ENCODE data around the gene DACT2.
"Not testable (repeated sequence)": the region's sequence is repeated elsewhere in the genome, so short reads cannot be mapped to it uniquely, and the experiment has no call there.

Gene DACT2

GRCh38 chr6:168363811-168364792 is 44.5 kb upstream of the DACT2 start:
- H3K4me3 ChIP-seq (ENCODE audit: low read depth in 1 of 5, low read length in 5 of 5): no peak overlapping the region
- H3K9me3 ChIP-seq (ENCODE audit: control insufficient read depth in 5 of 5, low read length in 5 of 5): peaks cover 0 to 8% (median 6%) of the 10 kb centered on the region in 5 donors
- H3K9ac ChIP-seq (ENCODE audit: low read length in 5 of 5): no peak overlapping the region
- peaks cover 0 to 2% (median 0%) of the 10 kb centered on the region in 5 donors for H3K4me1 ChIP-seq (ENCODE audit: control insufficient read depth in 5 of 5, insufficient read depth in 5 of 5, low read length in 5 of 5)
- H3K27me3 ChIP-seq (ENCODE audit: control insufficient read depth in 5 of 5, insufficient read depth in 4 of 5, low read length in 5 of 5): peaks cover 0 to 5% (median 3%) of the 10 kb centered on the region in 5 donors
- no peaks in the 10 kb centered on the region for H3K36me3 ChIP-seq (ENCODE audit: control insufficient read depth in 5 of 5, insufficient read depth in 5 of 5, low read length in 5 of 5)
- no peak overlapping the region for H3K27ac ChIP-seq (ENCODE audit: low read depth, low read length)

GRCh38 chr6:168363302-168363701 is 43.7 kb upstream of the DACT2 start:
- H3K9ac ChIP-seq (ENCODE audit: low read length in 5 of 5): no peak overlapping the region
- H3K4me1 ChIP-seq (ENCODE audit: control insufficient read depth in 5 of 5, insufficient read depth in 5 of 5, low read length in 5 of 5): peaks cover 0 to 2% (median 0%) of the 10 kb centered on the region in 5 donors
- H3K36me3 ChIP-seq (ENCODE audit: control insufficient read depth in 5 of 5, insufficient read depth in 5 of 5, low read length in 5 of 5): no peaks in the 10 kb centered on the region
- H3K4me3 ChIP-seq (ENCODE audit: low read depth in 1 of 5, low read length in 5 of 5): no peak overlapping the region
- H3K27ac ChIP-seq (ENCODE audit: low read depth, low read length): no peak overlapping the region
- peaks cover 0 to 5% (median 3%) of the 10 kb centered on the region in 5 donors for H3K27me3 ChIP-seq (ENCODE audit: control insufficient read depth in 5 of 5, insufficient read depth in 4 of 5, low read length in 5 of 5)
- H3K9me3 ChIP-seq (ENCODE audit: control insufficient read depth in 5 of 5, low read length in 5 of 5): peaks cover 0 to 8% (median 6%) of the 10 kb centered on the region in 5 donors

- Histone ChIP-seq H3K4me3 (ENCODE audit: low read depth in 1 of 5, low read length in 5 of 5) (no peak overlapping the region), H3K9me3 (ENCODE audit: control insufficient read depth in 5 of 5, low read length in 5 of 5) (peaks cover 0 to 8% (median 6%) of the 10 kb centered on the region in 5 donors), H3K4me1 (ENCODE audit: control insufficient read depth in 5 of 5, insufficient read depth in 5 of 5, low read length in 5 of 5) (no peaks in the 10 kb centered on the region), H3K27me3 (ENCODE audit: control insufficient read depth in 5 of 5, insufficient read depth in 4 of 5, low read length in 5 of 5) (peaks cover 0 to 5% (median 3%) of the 10 kb centered on the region in 5 donors), H3K27ac (ENCODE audit: low read depth, low read length) (no peak overlapping the region), H3K36me3 (ENCODE audit: control insufficient read depth in 5 of 5, insufficient read depth in 5 of 5, low read length in 5 of 5) (no peaks in the 10 kb centered on the region), H3K9ac (ENCODE audit: low read length in 5 of 5) (no peak overlapping the region)
These were observed 42.9 kb upstream of the DACT2 start for GRCh38 chr6:168362276-168362990.

GRCh38 chr6:168361766-168362165 is 42.2 kb upstream of the DACT2 start:
- Histone ChIP-seq H3K9me3 (ENCODE audit: control insufficient read depth in 5 of 5, low read length in 5 of 5) (peaks cover 0 to 8% (median 6%) of the 10 kb centered on the region in 5 donors), H3K27ac (ENCODE audit: low read depth, low read length) (no peak overlapping the region), H3K27me3 (ENCODE audit: control insufficient read depth in 5 of 5, insufficient read depth in 4 of 5, low read length in 5 of 5) (peaks cover 0 to 5% (median 3%) of the 10 kb centered on the region in 5 donors), H3K9ac (ENCODE audit: low read length in 5 of 5) (no peak overlapping the region), H3K36me3 (ENCODE audit: control insufficient read depth in 5 of 5, insufficient read depth in 5 of 5, low read length in 5 of 5) (no peaks in the 10 kb centered on the region), H3K4me3 (ENCODE audit: low read depth in 1 of 5, low read length in 5 of 5) (no peak overlapping the region), H3K4me1 (ENCODE audit: control insufficient read depth in 5 of 5, insufficient read depth in 5 of 5, low read length in 5 of 5) (no peaks in the 10 kb centered on the region)

- Histone ChIP-seq H3K36me3 (ENCODE audit: control insufficient read depth in 5 of 5, insufficient read depth in 5 of 5, low read length in 5 of 5) (no peaks in the 10 kb centered on the region), H3K27ac (ENCODE audit: low read depth, low read length) (no peak overlapping the region), H3K4me1 (ENCODE audit: control insufficient read depth in 5 of 5, insufficient read depth in 5 of 5, low read length in 5 of 5) (peaks cover 0 to 5% (median 0%) of the 10 kb centered on the region in 5 donors), H3K27me3 (ENCODE audit: control insufficient read depth in 5 of 5, insufficient read depth in 4 of 5, low read length in 5 of 5) (peaks cover 5 to 10% (median 7%) of the 10 kb centered on the region in 5 donors), H3K9ac (ENCODE audit: low read length in 5 of 5) (no peak overlapping the region), H3K9me3 (ENCODE audit: control insufficient read depth in 5 of 5, low read length in 5 of 5) (peaks cover 0 to 8% (median 6%) of the 10 kb centered on the region in 5 donors), H3K4me3 (ENCODE audit: low read depth in 1 of 5, low read length in 5 of 5) (no peak overlapping the region)
These were observed 40.2 kb upstream of the DACT2 start for GRCh38 chr6:168359794-168360193.

- no peak overlapping the region for H3K4me3 ChIP-seq (ENCODE audit: low read depth in 1 of 5, low read length in 5 of 5)
- no peak overlapping the region for H3K9ac ChIP-seq (ENCODE audit: low read length in 5 of 5)
- peaks cover 0 to 8% (median 6%) of the 10 kb centered on the region in 5 donors for H3K9me3 ChIP-seq (ENCODE audit: control insufficient read depth in 5 of 5, low read length in 5 of 5)
- H3K27me3 ChIP-seq (ENCODE audit: control insufficient read depth in 5 of 5, insufficient read depth in 4 of 5, low read length in 5 of 5): peaks cover 5 to 13% (median 8%) of the 10 kb centered on the region in 5 donors
- H3K4me1 ChIP-seq (ENCODE audit: control insufficient read depth in 5 of 5, insufficient read depth in 5 of 5, low read length in 5 of 5): peaks cover 0 to 5% (median 0%) of the 10 kb centered on the region in 5 donors
- H3K36me3 ChIP-seq (ENCODE audit: control insufficient read depth in 5 of 5, insufficient read depth in 5 of 5, low read length in 5 of 5): no peaks in the 10 kb centered on the region
- no peak overlapping the region for H3K27ac ChIP-seq (ENCODE audit: low read depth, low read length)
These were observed 39.4 kb upstream of the DACT2 start for GRCh38 chr6:168358842-168359420.

GRCh38 chr6:168356872-168357271 is 37.3 kb upstream of the DACT2 start:
- not testable (repeated sequence) for H3K27ac ChIP-seq (ENCODE audit: low read depth, low read length); H3K4me3 ChIP-seq (ENCODE audit: low read depth in 1 of 5, low read length in 5 of 5); H3K4me1 ChIP-seq (ENCODE audit: control insufficient read depth in 5 of 5, insufficient read depth in 5 of 5, low read length in 5 of 5); H3K27me3 ChIP-seq (ENCODE audit: control insufficient read depth in 5 of 5, insufficient read depth in 4 of 5, low read length in 5 of 5); H3K9ac ChIP-seq (ENCODE audit: low read length in 5 of 5); H3K36me3 ChIP-seq (ENCODE audit: control insufficient read depth in 5 of 5, insufficient read depth in 5 of 5, low read length in 5 of 5)
- peaks cover 0 to 15% (median 8%) of the 10 kb centered on the region in 5 donors for H3K9me3 ChIP-seq (ENCODE audit: control insufficient read depth in 5 of 5, low read length in 5 of 5)

GRCh38 chr6:168355716-168356522 is 36.3 kb upstream of the DACT2 start:
- no peak overlapping the region for H3K27ac ChIP-seq (ENCODE audit: low read depth, low read length)
- no peak overlapping the region for H3K4me3 ChIP-seq (ENCODE audit: low read depth in 1 of 5, low read length in 5 of 5)
- peaks cover 0 to 5% (median 0%) of the 10 kb centered on the region in 5 donors for H3K4me1 ChIP-seq (ENCODE audit: control insufficient read depth in 5 of 5, insufficient read depth in 5 of 5, low read length in 5 of 5)
- peaks cover 0 to 8% (median 4%) of the 10 kb centered on the region in 5 donors for H3K9me3 ChIP-seq (ENCODE audit: control insufficient read depth in 5 of 5, low read length in 5 of 5)
- H3K27me3 ChIP-seq (ENCODE audit: control insufficient read depth in 5 of 5, insufficient read depth in 4 of 5, low read length in 5 of 5): peaks cover 5 to 8% (median 5%) of the 10 kb centered on the region in 5 donors
- no peaks in the 10 kb centered on the region for H3K36me3 ChIP-seq (ENCODE audit: control insufficient read depth in 5 of 5, insufficient read depth in 5 of 5, low read length in 5 of 5)
- H3K9ac ChIP-seq (ENCODE audit: low read length in 5 of 5): no peak overlapping the region

- H3K9me3 ChIP-seq (ENCODE audit: control insufficient read depth in 5 of 5, low read length in 5 of 5): peaks cover 0 to 8% (median 4%) of the 10 kb centered on the region in 5 donors
These were observed 34.8 kb upstream of the DACT2 start for GRCh38 chr6:168354338-168354737.

More at GRCh38 chr6:168354338-168354737, 34.8 kb upstream of the DACT2 start:
- Histone ChIP-seq H3K27ac (ENCODE audit: low read depth, low read length) (no peak overlapping the region), H3K36me3 (ENCODE audit: control insufficient read depth in 5 of 5, insufficient read depth in 5 of 5, low read length in 5 of 5) (no peaks in the 10 kb centered on the region), H3K4me1 (ENCODE audit: control insufficient read depth in 5 of 5, insufficient read depth in 5 of 5, low read length in 5 of 5) (peaks cover 0 to 5% (median 0%) of the 10 kb centered on the region in 5 donors), H3K4me3 (ENCODE audit: low read depth in 1 of 5, low read length in 5 of 5) (no peak overlapping the region), H3K9ac (ENCODE audit: low read length in 5 of 5) (no peak overlapping the region), H3K27me3 (ENCODE audit: control insufficient read depth in 5 of 5, insufficient read depth in 4 of 5, low read length in 5 of 5) (peaks cover 5 to 8% (median 5%) of the 10 kb centered on the region in 5 donors)

Data from subcutaneous abdominal adipose tissue (tissue), 5 donors.